Stomach (tissue), 9 donors: Measurements from ENCODE around the gene GPANK1. TPM values are rescaled to one million over a fixed set of nuclear protein-coding genes. Genes with fewer than 3 reads are reported as not detected.

Experiments
- DNase-seq, 2 donors: peaks; one replicate each; pipeline versions ENCODE4 v3.0.0 to v3.0.0-alpha.2; 2013 to 2019
- H3K27ac ChIP-seq, 5 donors: fragments of 200-600 bp in 4 of 5; sonication (generic) in 4 of 5; one replicate each; pipeline ENCODE4 v1.5.1; 2013 to 2019; ENCODE audit warnings: mild to moderate bottlenecking in 1 of 5, moderate library complexity in 1 of 5
- H3K27me3 ChIP-seq, 3 donors: fragments of 200-600 bp; sonication (generic); one replicate each; pipeline ENCODE4 v1.5.1; 2017 to 2019; ENCODE audit warnings: mixed run types in 1 of 3
- H3K36me3 ChIP-seq, 4 donors: fragments of 200-600 bp; sonication (generic); 1 replicate in 3 of 4; 2 replicates in 1 of 4; pipeline ENCODE4 v1.5.1; 2016 to 2019
- H3K4me1 ChIP-seq, 4 donors: fragments of 200-600 bp; sonication (generic); one replicate each; pipeline ENCODE4 v1.5.1; 2016 to 2019
- H3K4me3 ChIP-seq, 4 donors: fragments of 200-600 bp; sonication (generic) in 3 of 4; one replicate each; pipeline ENCODE4 v1.5.1; 2016 to 2019; ENCODE audit warnings: mild to moderate bottlenecking in 1 of 4
- H3K9me3 ChIP-seq, 4 donors: fragments of 200-600 bp; sonication (generic); one replicate each; pipeline ENCODE4 v1.5.1; 2016 to 2019
- CTCF ChIP-seq, 7 experiments: fragments of 450-650 bp in 4 of 7; fragments of 200-600 bp in 3 of 7; sonication (generic) in 3 of 7; IDR thresholded peaks; one replicate each; pipeline ENCODE4 v1.5.1; 2016 to 2019; ENCODE audit warnings: antibody characterized with exemption in 7 of 7, control low read depth in 2 of 7, mild to moderate bottlenecking in 1 of 7
- EP300 ChIP-seq: sonication (generic); formaldehyde crosslinking; IDR thresholded peaks from one replicate; pipeline ENCODE4 v1.6.1; 2017; ENCODE audit warnings: antibody characterized with exemption
- POLR2A ChIP-seq, 4 donors: fragments of 450-650 bp; IDR thresholded peaks; one replicate each; pipeline ENCODE4 v1.6.1; 2016; ENCODE audit warnings: antibody characterized with exemption in 4 of 4, control low read depth in 2 of 4, mild to moderate bottlenecking in 1 of 4, moderate library complexity in 1 of 4
- POLR2AphosphoS5 ChIP-seq, 3 donors: sonication (generic); formaldehyde crosslinking; IDR thresholded peaks; one replicate each; pipeline ENCODE4 v1.6.1; 2016; ENCODE audit warnings: antibody characterized with exemption in 3 of 3
- WGBS, 5 donors: extraction: QIAGEN DNeasy Blood & Tissue Kit in 3 of 5; methylation state at CpG; one replicate each; pipeline versions ENCODE4 v1.1.5 to v1.1.7; 2013 to 2018; 5-methylcytosine and 5-hydroxymethylcytosine counted together
- intact Hi-C: fragments of 100-400 bp; cut with DNase I; formaldehyde crosslinking; loops from one replicate; pipeline ENCODE4 v1.15.1; 2023; ENCODE audit warnings: low total_unique reads
- polyA plus RNA-seq, 3 donors: library from polyadenylated mRNA; stranded (reverse); fragments of 200-250 nt; gene quantifications; one replicate each; pipeline ENCODE4 v1.2.3, GENCODE V29; 2013
- small RNA-seq, 4 donors: library from RNA; depleted of rRNA; stranded (forward); fragments of <200 nt; gene quantifications; one replicate each; pipeline ENCODE3, GENCODE V24; 2016
- total RNA-seq, 5 donors: library from RNA; depleted of rRNA; stranded (reverse); fragments of >200 nt; gene quantifications; one replicate each; pipeline versions ENCODE4 v1.1.0 to v1.2.3, GENCODE V29; 2014 to 2016
- donor health status: healthy with polysubstance abuse.
- donor health status: Bipolar disorder and iron deficiency.
- donor health status: healthy.

The GPANK1 gene
- total and polyA plus RNA-seq, 8 donors, result 5.8 to 36.8 (median 13.2) TPM

- no peaks in the 10 kb centered on the region for H3K9me3 ChIP-seq
- intact Hi-C loops, result no loop called here
- no peak overlapping the region for H3K4me3 ChIP-seq
- DNase-seq, result no peak
- no peaks in the 10 kb centered on the region for H3K36me3 ChIP-seq
- no peaks in the 10 kb centered on the region for H3K27me3 ChIP-seq
- 65 to 82% (median 77%) methylated on average over 7 to 8 of the region's 8 CpGs for WGBS, 5 donors
- H3K27ac ChIP-seq, result peak overlapping the region in 2 of 5 donors; percentile 43 to 67
- peaks cover 0 to under 1% (median 0%) of the 10 kb centered on the region in 4 donors for H3K4me1 ChIP-seq
- no peak for TF ChIP-seq CTCF (IDR thresholded peaks at IDR 0.05)
- TF ChIP-seq POLR2AphosphoS5 (IDR thresholded peaks at IDR 0.05), result no peak
- TF ChIP-seq POLR2A (IDR thresholded peaks at IDR 0.05), result no peak
- TF ChIP-seq EP300, result no peak
Observed at GRCh38 chr6:31614075-31614619, 50.6 kb downstream of the GPANK1 start.

Small RNA genes within 50 kb of the gene (small RNA-seq; reads per million reads assigned to genes)
- gene MIR4646, result 0 reads per million in 4 donors
- gene MIR6832, result 0 to 0.23 (median 0) reads per million in 4 donors
- 0 reads per million in 4 donors for gene RF00019
- gene SNORA38, result 3.2 to 32.0 (median 10.6) reads per million in 4 donors
- gene UQCRHP1, result 0 reads per million in 4 donors

Other genes with a start within 250 kb of the GPANK1 start
Only the 30 nearest of the 37 such genes appear.
- gene MCCD1, start 136.0 kb downstream of the GPANK1 start, total RNA-seq, result not detected
- not detected for gene MCCD1, start 136.0 kb downstream of the GPANK1 start, polyA plus RNA-seq
- 100 to 1,000 TPM; 198 to 445 (median 248) TPM for gene DDX39B, start 123.0 kb downstream of the GPANK1 start, total RNA-seq
- 100 to 1,000 TPM; 255 to 383 (median 255) TPM for gene DDX39B, start 123.0 kb downstream of the GPANK1 start, polyA plus RNA-seq
- 1 to 10 TPM in 2 of 5 donors, under 1 TPM in 1, not detected in 2; 0.87 to 4.6 (median 2.3) TPM for gene ATP6V1G2, start 118.4 kb downstream of the GPANK1 start, total RNA-seq
- 1 to 10 TPM in 2 of 3 donors, under 1 TPM in 1; 0.98 to 3.7 (median 1.2) TPM for gene ATP6V1G2, start 118.4 kb downstream of the GPANK1 start, polyA plus RNA-seq
- 10 to 100 TPM in 4 of 5 donors, under 1 TPM in 1; 0.45 to 51.9 (median 13.6) TPM for gene NFKBIL1, start 117.4 kb downstream of the GPANK1 start, total RNA-seq
- 10 to 100 TPM; 23.9 to 45.1 (median 29.9) TPM for gene NFKBIL1, start 117.4 kb downstream of the GPANK1 start, polyA plus RNA-seq
- gene LTA, start 92.7 kb downstream of the GPANK1 start, total RNA-seq, result not detected
- gene LTA, start 92.7 kb downstream of the GPANK1 start, polyA plus RNA-seq, result under 1 TPM in 1 of 3 donors, not detected in 2; 0.18 TPM
- gene TNF, start 89.4 kb downstream of the GPANK1 start, total RNA-seq, result under 1 TPM in 1 of 5 donors, not detected in 4; 0.58 TPM
- gene TNF, start 89.4 kb downstream of the GPANK1 start, polyA plus RNA-seq, result under 1 TPM in 2 of 3 donors, not detected in 1; 0.28 to 0.31 TPM
- gene LTB, start 82.6 kb downstream of the GPANK1 start, total RNA-seq, result 1 to 10 TPM in 1 of 5 donors, not detected in 4; 4.8 TPM
- 10 to 100 TPM in 1 of 3 donors, 1 to 10 TPM in 2; 4.2 to 13.4 (median 9.0) TPM for gene LTB, start 82.6 kb downstream of the GPANK1 start, polyA plus RNA-seq
- 1 to 10 TPM in 2 of 5 donors, not detected in 3; 2.9 to 6.7 TPM for gene LST1, start 78.7 kb downstream of the GPANK1 start, total RNA-seq
- gene LST1, start 78.7 kb downstream of the GPANK1 start, polyA plus RNA-seq, result 10 to 100 TPM in 2 of 3 donors, 1 to 10 TPM in 1; 8.8 to 35.4 (median 26.7) TPM
- gene NCR3, start 72.0 kb downstream of the GPANK1 start, total RNA-seq, result not detected
- under 1 TPM in 1 of 3 donors, not detected in 2; 0.25 TPM for gene NCR3, start 72.0 kb downstream of the GPANK1 start, polyA plus RNA-seq
- gene AIF1, start 49.8 kb downstream of the GPANK1 start, total RNA-seq, result 10 to 100 TPM in 2 of 5 donors, 1 to 10 TPM in 2, not detected in 1; 3.2 to 38.3 (median 15.6) TPM
- gene AIF1, start 49.8 kb downstream of the GPANK1 start, polyA plus RNA-seq, result 10 to 100 TPM; 28.2 to 74.2 (median 68.7) TPM
- 100 to 1,000 TPM in 3 of 5 donors, 10 to 100 TPM in 2; 49.4 to 125 (median 107) TPM for gene PRRC2A, start 44.3 kb downstream of the GPANK1 start, total RNA-seq
- gene PRRC2A, start 44.3 kb downstream of the GPANK1 start, polyA plus RNA-seq, result 100 to 1,000 TPM in 1 of 3 donors, 10 to 100 TPM in 2; 56.4 to 109 (median 80.8) TPM
- 100 to 1,000 TPM; 111 to 169 (median 141) TPM for gene BAG6, start 12.3 kb downstream of the GPANK1 start, total RNA-seq
- 100 to 1,000 TPM; 157 to 287 (median 180) TPM for gene BAG6, start 12.3 kb downstream of the GPANK1 start, polyA plus RNA-seq
- gene APOM, start 9.1 kb downstream of the GPANK1 start, total RNA-seq, result 1 to 10 TPM in 2 of 5 donors, not detected in 3; 1.3 to 1.9 TPM
- 10 to 100 TPM in 1 of 3 donors, 1 to 10 TPM in 2; 6.4 to 14.2 (median 6.5) TPM for gene APOM, start 9.1 kb downstream of the GPANK1 start, polyA plus RNA-seq
- 10 to 100 TPM; 12.8 to 44.9 (median 32.0) TPM for gene C6orf47, start 4.2 kb downstream of the GPANK1 start, total RNA-seq
- gene C6orf47, start 4.2 kb downstream of the GPANK1 start, polyA plus RNA-seq, result 10 to 100 TPM; 10.5 to 16.0 (median 13.0) TPM
- 100 to 1,000 TPM in 3 of 5 donors, 10 to 100 TPM in 2; 11.3 to 375 (median 142) TPM for gene CSNK2B, start 1.1 kb upstream of the GPANK1 start, total RNA-seq
- 100 to 1,000 TPM; 152 to 233 (median 181) TPM for gene CSNK2B, start 1.1 kb upstream of the GPANK1 start, polyA plus RNA-seq
- gene LY6G5B, start 5.0 kb upstream of the GPANK1 start, total RNA-seq, result 10 to 100 TPM in 2 of 5 donors, 1 to 10 TPM in 2, not detected in 1; 2.7 to 17.1 (median 10.3) TPM
- gene LY6G5B, start 5.0 kb upstream of the GPANK1 start, polyA plus RNA-seq, result 1 to 10 TPM in 2 of 3 donors, under 1 TPM in 1; 0.44 to 4.7 (median 2.1) TPM
- not detected for gene LY6G5C, start 16.1 kb upstream of the GPANK1 start, total RNA-seq
- 1 to 10 TPM; 1.8 to 4.9 (median 2.7) TPM for gene LY6G5C, start 16.1 kb upstream of the GPANK1 start, polyA plus RNA-seq
- 100 to 1,000 TPM in 1 of 5 donors, 10 to 100 TPM in 4; 40.9 to 122 (median 49.0) TPM for gene ABHD16A, start 38.3 kb upstream of the GPANK1 start, total RNA-seq
- gene ABHD16A, start 38.3 kb upstream of the GPANK1 start, polyA plus RNA-seq, result 10 to 100 TPM; 15.1 to 48.0 (median 20.4) TPM
- gene LY6G6F, start 41.9 kb upstream of the GPANK1 start, total RNA-seq, result not detected
- not detected for gene LY6G6F, start 41.9 kb upstream of the GPANK1 start, polyA plus RNA-seq
- gene LY6G6D, start 50.4 kb upstream of the GPANK1 start, total RNA-seq, result not detected
- gene LY6G6D, start 50.4 kb upstream of the GPANK1 start, polyA plus RNA-seq, result not detected
- not detected for gene LY6G6C, start 56.7 kb upstream of the GPANK1 start, total RNA-seq
- gene LY6G6C, start 56.7 kb upstream of the GPANK1 start, polyA plus RNA-seq, result under 1 TPM in 1 of 3 donors, not detected in 2; 0.90 TPM
- gene MPIG6B, start 58.4 kb upstream of the GPANK1 start, total RNA-seq, result not detected
- under 1 TPM in 1 of 3 donors, not detected in 2; 0.10 TPM for gene MPIG6B, start 58.4 kb upstream of the GPANK1 start, polyA plus RNA-seq
- 100 to 1,000 TPM in 2 of 5 donors, 10 to 100 TPM in 3; 33.3 to 133 (median 76.1) TPM for gene DDAH2, start 64.3 kb upstream of the GPANK1 start, total RNA-seq
- 10 to 100 TPM; 52.9 to 73.7 (median 57.9) TPM for gene DDAH2, start 64.3 kb upstream of the GPANK1 start, polyA plus RNA-seq
- 100 to 1,000 TPM in 4 of 5 donors, 10 to 100 TPM in 1; 33.8 to 381 (median 117) TPM for gene CLIC1, start 71.5 kb upstream of the GPANK1 start, total RNA-seq
- 100 to 1,000 TPM; 331 to 597 (median 348) TPM for gene CLIC1, start 71.5 kb upstream of the GPANK1 start, polyA plus RNA-seq
- gene MSH5, start 75.0 kb upstream of the GPANK1 start, total RNA-seq, result 10 to 100 TPM in 4 of 5 donors, 1 to 10 TPM in 1; 4.1 to 66.4 (median 21.4) TPM
- gene MSH5, start 75.0 kb upstream of the GPANK1 start, polyA plus RNA-seq, result 1 to 10 TPM; 2.9 to 9.3 (median 3.2) TPM
- 10 to 100 TPM in 2 of 5 donors, 1 to 10 TPM in 2, not detected in 1; 2.7 to 40.8 (median 7.6) TPM for gene SAPCD1, start 97.7 kb upstream of the GPANK1 start, total RNA-seq
- 1 to 10 TPM; 2.4 to 5.4 (median 2.9) TPM for gene SAPCD1, start 97.7 kb upstream of the GPANK1 start, polyA plus RNA-seq
- 10 to 100 TPM in 1 of 5 donors, 1 to 10 TPM in 3, not detected in 1; 4.2 to 18.3 (median 7.5) TPM for gene VWA7, start 112.3 kb upstream of the GPANK1 start, total RNA-seq
- 1 to 10 TPM; 1.3 to 1.4 (median 1.4) TPM for gene VWA7, start 112.3 kb upstream of the GPANK1 start, polyA plus RNA-seq
- 10 to 100 TPM; 21.6 to 56.5 (median 24.1) TPM for gene VARS1, start 130.8 kb upstream of the GPANK1 start, total RNA-seq
- gene VARS1, start 130.8 kb upstream of the GPANK1 start, polyA plus RNA-seq, result 10 to 100 TPM; 11.0 to 31.8 (median 27.7) TPM
- gene LSM2, start 142.0 kb upstream of the GPANK1 start, total RNA-seq, result 10 to 100 TPM in 3 of 5 donors, 1 to 10 TPM in 1, not detected in 1; 6.7 to 34.5 (median 11.4) TPM
- gene LSM2, start 142.0 kb upstream of the GPANK1 start, polyA plus RNA-seq, result 10 to 100 TPM; 45.2 to 55.8 (median 50.4) TPM
- 1 to 10 TPM in 2 of 5 donors, not detected in 3; 1.1 to 1.7 TPM for gene HSPA1L, start 150.3 kb upstream of the GPANK1 start, total RNA-seq
- gene HSPA1L, start 150.3 kb upstream of the GPANK1 start, polyA plus RNA-seq, result under 1 TPM; 0.46 to 0.98 (median 0.75) TPM